Spleen (tissue), 7 donors: Measurements from ENCODE around the gene RGR.

Experiments used
- CTCF ChIP-seq, 11 experiments: fragments of 200-600 bp in 7 of 11; fragments of 450-650 bp in 4 of 11; sonication (generic) in 4 of 11; IDR thresholded peaks in 8 of 11; conservative IDR thresholded peaks in 3 of 11; 1 replicate in 7 of 11; 2 replicates in 4 of 11; pipeline versions ENCODE4 v1.4.0 to v1.8.0; 2016 to 2021; ENCODE audit warnings: antibody characterized with exemption in 11 of 11, inconsistent platforms in 4 of 11, mild to moderate bottlenecking in 1 of 11
- POLR2A ChIP-seq, 3 donors: fragments of 450-650 bp; IDR thresholded peaks; one replicate each; pipeline ENCODE4 v1.5.1; 2017; ENCODE audit warnings: antibody characterized with exemption in 3 of 3, mild to moderate bottlenecking in 1 of 3
- POLR2AphosphoS5 ChIP-seq, 3 donors: sonication (generic); formaldehyde crosslinking; IDR thresholded peaks; one replicate each; pipeline ENCODE4 v1.5.1; 2017; ENCODE audit warnings: antibody characterized with exemption in 3 of 3
- donor health status: DM: no; HTN: no; CAD: no; lungs with moderate emphysema.
- donor health status: DM: no; HTN: no; CAD: no.
- donor health status: DM: no; HTN: no; CAD: no.

DNA sequence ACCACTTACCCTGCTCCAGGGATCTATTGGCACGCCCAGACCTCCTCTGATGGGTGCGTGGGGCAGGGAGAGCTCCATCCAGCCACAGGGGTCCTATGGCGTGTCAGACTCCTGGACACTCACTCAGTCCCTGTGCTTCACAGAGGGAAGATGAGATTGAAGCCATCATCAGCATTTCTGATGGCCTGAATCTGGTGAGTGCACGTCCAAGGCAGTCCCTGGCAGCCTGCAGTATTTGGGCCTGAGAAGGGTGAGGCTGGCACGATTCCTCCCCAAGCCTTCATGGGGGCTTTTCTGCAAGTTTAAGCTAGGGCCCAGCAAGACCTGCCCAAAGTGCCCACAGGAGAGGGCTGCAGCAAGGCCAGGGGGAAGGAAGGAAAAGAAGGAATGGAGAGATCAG, 47.2 kb upstream of the RGR start:
- no peak for TF ChIP-seq CTCF (IDR thresholded peaks at IDR 0.05 in 8 of 11, conservative IDR thresholded peaks at IDR 0.05 in 3 of 11)
- TF ChIP-seq POLR2A (IDR thresholded peaks at IDR 0.05), result no peak
- TF ChIP-seq POLR2AphosphoS5 (IDR thresholded peaks at IDR 0.05), result no peak
